ENCODE data around the gene FRG2B.

The FRG2B gene

DNA sequence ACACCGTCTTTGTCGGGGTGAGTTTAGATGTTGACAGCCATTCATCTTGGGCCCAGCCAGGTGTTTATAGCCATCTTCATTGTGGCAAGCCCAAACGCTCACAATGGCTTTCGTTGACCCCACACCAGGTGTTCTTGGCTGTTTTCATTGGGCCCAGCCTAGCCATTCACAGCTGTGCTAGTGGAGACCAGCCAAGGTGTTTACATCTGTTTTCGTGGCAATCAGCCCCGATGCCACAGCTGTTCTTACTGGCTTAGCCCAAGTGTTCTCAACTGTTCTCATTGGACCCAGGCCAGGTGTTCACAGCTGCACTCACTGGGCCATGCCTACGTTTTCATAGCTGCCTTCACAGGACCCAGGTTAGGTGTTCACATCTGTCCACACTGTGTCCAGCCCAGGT, 7.7 kb downstream of the FRG2B start:
- H3K23ac ChIP-seq (ENCODE audit: low read length in 2 of 2), result no peak overlapping the region
- H2BK15ac ChIP-seq (ENCODE audit: low read depth, poor library complexity, severe bottlenecking), result no peak overlapping the region
- no peak overlapping the region for H3K27ac ChIP-seq (ENCODE audit: low read length, poor library complexity, severe bottlenecking)
- no peak overlapping the region for H3K4ac ChIP-seq (ENCODE audit: low read depth in 1 of 2, low read length in 2 of 2)
- H2AFZ ChIP-seq (ENCODE audit: low read depth, low read length), result no peak overlapping the region
- H3K36me3 ChIP-seq (ENCODE audit: control insufficient read depth in 1 of 2, insufficient read depth in 2 of 2, low read depth in 1 of 2, low read length in 2 of 2), result no peaks in the 10 kb centered on the region
- H3K4me2 ChIP-seq (ENCODE audit: low read length, poor library complexity, severe bottlenecking), result no peak overlapping the region
- H4K8ac ChIP-seq (ENCODE audit: low read length), result no peak overlapping the region
- no peak overlapping the region for H2BK120ac ChIP-seq (ENCODE audit: low read depth, low read length)
- no peak overlapping the region for H2BK5ac ChIP-seq (ENCODE audit: low read depth, low read length, poor library complexity, severe bottlenecking)
- no peaks in the 10 kb centered on the region for H3K4me1 ChIP-seq (ENCODE audit: control insufficient read depth, insufficient read depth, low read depth, low read length)
- H4K91ac ChIP-seq (ENCODE audit: low read length), result no peak overlapping the region
- H3K9me3 ChIP-seq (ENCODE audit: control insufficient read depth, low read length), result no peaks in the 10 kb centered on the region
- no peak overlapping the region for H3K9ac ChIP-seq (ENCODE audit: low read length)
- H3K4me3 ChIP-seq (ENCODE audit: insufficient read depth in 1 of 2, low read depth in 1 of 2, low read length in 2 of 2), result no peak overlapping the region
- DNase-seq, result no peak
- no peaks in the 10 kb centered on the region for H3K79me1 ChIP-seq (replicated peaks; ENCODE audit: low read length, poor library complexity, severe bottlenecking)
- H3K18ac ChIP-seq (ENCODE audit: low read depth in 1 of 2, low read length in 2 of 2), result no peak overlapping the region
- H2AK5ac ChIP-seq (ENCODE audit: low read length, severe bottlenecking), result no peak overlapping the region
- H2BK12ac ChIP-seq (ENCODE audit: low read length in 2 of 2), result no peak overlapping the region
- 66% methylated on average over 7 of the region's 7 CpGs for WGBS
- no peak overlapping the region for H3K14ac ChIP-seq (ENCODE audit: low read length in 2 of 2)
- peaks cover 0 to 14% of the 10 kb centered on the region in 2 experiments for H3K27me3 ChIP-seq (ENCODE audit: control insufficient read depth in 1 of 2, insufficient read depth in 1 of 2, low read length in 2 of 2)

DNA sequence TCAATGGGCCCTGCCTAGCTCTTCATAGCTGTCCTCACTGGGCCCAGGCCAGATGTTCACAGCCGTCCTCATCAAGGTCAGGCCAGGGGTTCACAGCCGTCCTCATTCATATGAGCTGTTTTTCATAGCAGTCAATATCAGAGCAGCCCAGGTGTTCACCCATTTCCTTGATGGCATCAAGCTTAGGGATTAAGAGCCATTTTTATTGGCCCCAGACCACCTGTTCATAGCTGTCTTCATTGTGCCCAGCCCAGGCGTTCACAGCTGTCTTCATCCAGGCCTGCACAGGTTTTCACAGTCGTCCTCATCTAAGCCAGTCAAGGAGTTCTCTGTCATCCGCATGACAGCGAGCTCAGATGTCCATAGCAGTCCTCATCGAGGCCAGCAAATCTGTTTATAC, 9.4 kb downstream of the FRG2B start:
- no peaks in the 10 kb centered on the region for H3K36me3 ChIP-seq (ENCODE audit: control insufficient read depth in 1 of 2, insufficient read depth in 2 of 2, low read depth in 1 of 2, low read length in 2 of 2)
- no peaks in the 10 kb centered on the region for H3K79me1 ChIP-seq (replicated peaks; ENCODE audit: low read length, poor library complexity, severe bottlenecking)
- no peak overlapping the region for H3K14ac ChIP-seq (ENCODE audit: low read length in 2 of 2)
- H2BK12ac ChIP-seq (ENCODE audit: low read length in 2 of 2), result no peak overlapping the region
- DNase-seq, result no peak
- H3K9ac ChIP-seq (ENCODE audit: low read length), result no peak overlapping the region
- H3K4me3 ChIP-seq (ENCODE audit: insufficient read depth in 1 of 2, low read depth in 1 of 2, low read length in 2 of 2), result no peak overlapping the region
- H2BK5ac ChIP-seq (ENCODE audit: low read depth, low read length, poor library complexity, severe bottlenecking), result no peak overlapping the region
- WGBS, result 71% methylated on average over 7 of the region's 7 CpGs
- H3K4me2 ChIP-seq (ENCODE audit: low read length, poor library complexity, severe bottlenecking), result no peak overlapping the region
- H4K91ac ChIP-seq (ENCODE audit: low read length), result no peak overlapping the region
- no peak overlapping the region for H2BK15ac ChIP-seq (ENCODE audit: low read depth, poor library complexity, severe bottlenecking)
- H2BK120ac ChIP-seq (ENCODE audit: low read depth, low read length), result no peak overlapping the region
- H3K18ac ChIP-seq (ENCODE audit: low read depth in 1 of 2, low read length in 2 of 2), result no peak overlapping the region
- no peak overlapping the region for H3K23ac ChIP-seq (ENCODE audit: low read length in 2 of 2)
- H3K27ac ChIP-seq (ENCODE audit: low read length, poor library complexity, severe bottlenecking), result no peak overlapping the region
- H3K27me3 ChIP-seq (ENCODE audit: control insufficient read depth in 1 of 2, insufficient read depth in 1 of 2, low read length in 2 of 2), result peaks cover 0 to 25% of the 10 kb centered on the region in 2 experiments
- no peak overlapping the region for H2AK5ac ChIP-seq (ENCODE audit: low read length, severe bottlenecking)
- H3K4me1 ChIP-seq (ENCODE audit: control insufficient read depth, insufficient read depth, low read depth, low read length), result no peaks in the 10 kb centered on the region
- H3K4ac ChIP-seq (ENCODE audit: low read depth in 1 of 2, low read length in 2 of 2), result no peak overlapping the region
- no peaks in the 10 kb centered on the region for H3K9me3 ChIP-seq (ENCODE audit: control insufficient read depth, low read length)
- no peak overlapping the region for H2AFZ ChIP-seq (ENCODE audit: low read depth, low read length)
- no peak overlapping the region for H4K8ac ChIP-seq (ENCODE audit: low read length)

DNA sequence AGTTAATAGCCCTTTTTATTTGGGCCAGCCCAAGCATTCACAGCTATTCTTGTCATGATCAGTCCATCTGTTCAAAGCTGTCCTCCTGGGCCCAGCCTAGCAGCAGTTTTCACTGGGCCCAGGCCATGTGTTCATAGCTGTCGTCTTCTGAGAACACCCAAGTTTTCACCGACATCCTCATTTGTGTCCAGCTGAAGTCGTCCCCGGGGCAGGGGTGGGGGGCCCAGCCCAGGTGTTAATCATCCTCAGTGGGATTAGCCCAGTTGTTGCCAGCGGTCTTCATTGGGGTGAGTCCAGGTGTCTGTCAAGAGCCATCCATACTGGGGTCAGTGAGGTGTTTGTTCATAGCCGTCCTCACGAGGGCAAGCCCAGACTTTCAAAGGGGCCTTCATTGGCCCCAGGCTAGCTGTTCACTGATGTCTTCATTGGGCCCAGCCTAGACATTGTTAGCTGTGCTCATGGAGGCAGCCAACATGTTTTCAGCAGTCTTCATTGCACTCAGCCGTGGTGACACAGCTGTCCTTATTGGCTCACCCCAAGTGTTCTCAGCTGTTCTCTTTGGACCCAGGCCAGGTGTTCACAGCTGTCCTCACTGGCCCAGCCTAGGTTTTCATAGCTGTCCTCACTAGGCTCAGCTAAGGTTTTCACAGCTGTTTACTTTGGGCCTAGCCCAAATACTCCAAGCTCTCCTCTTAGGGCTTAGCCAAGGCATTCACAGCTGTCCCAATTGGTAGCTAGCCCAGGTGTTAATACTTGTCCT, 10.0 kb downstream of the FRG2B start:
- H2AK5ac ChIP-seq (ENCODE audit: low read length, severe bottlenecking), result no peak overlapping the region
- H3K4me2 ChIP-seq (ENCODE audit: low read length, poor library complexity, severe bottlenecking), result no peak overlapping the region
- no peak overlapping the region for H3K23ac ChIP-seq (ENCODE audit: low read length in 2 of 2)
- no peak overlapping the region for H3K14ac ChIP-seq (ENCODE audit: low read length in 2 of 2)
- H3K27ac ChIP-seq (ENCODE audit: low read length, poor library complexity, severe bottlenecking), result no peak overlapping the region
- no peak overlapping the region for H3K9ac ChIP-seq (ENCODE audit: low read length)
- no peak overlapping the region for H4K91ac ChIP-seq (ENCODE audit: low read length)
- no peak overlapping the region for H2BK120ac ChIP-seq (ENCODE audit: low read depth, low read length)
- H3K9me3 ChIP-seq (ENCODE audit: control insufficient read depth, low read length), result no peaks in the 10 kb centered on the region
- no peak overlapping the region for H3K18ac ChIP-seq (ENCODE audit: low read depth in 1 of 2, low read length in 2 of 2)
- no peaks in the 10 kb centered on the region for H3K79me1 ChIP-seq (replicated peaks; ENCODE audit: low read length, poor library complexity, severe bottlenecking)
- DNase-seq, result no peak
- no peak overlapping the region for H2BK15ac ChIP-seq (ENCODE audit: low read depth, poor library complexity, severe bottlenecking)
- no peak overlapping the region for H2BK5ac ChIP-seq (ENCODE audit: low read depth, low read length, poor library complexity, severe bottlenecking)
- H3K4me1 ChIP-seq (ENCODE audit: control insufficient read depth, insufficient read depth, low read depth, low read length), result no peaks in the 10 kb centered on the region
- peaks cover 0 to 25% of the 10 kb centered on the region in 2 experiments for H3K27me3 ChIP-seq (ENCODE audit: control insufficient read depth in 1 of 2, insufficient read depth in 1 of 2, low read length in 2 of 2)
- H3K36me3 ChIP-seq (ENCODE audit: control insufficient read depth in 1 of 2, insufficient read depth in 2 of 2, low read depth in 1 of 2, low read length in 2 of 2), result no peaks in the 10 kb centered on the region
- H2BK12ac ChIP-seq (ENCODE audit: low read length in 2 of 2), result no peak overlapping the region
- 86% methylated on average over 8 of the region's 8 CpGs for WGBS
- no peak overlapping the region for H3K4ac ChIP-seq (ENCODE audit: low read depth in 1 of 2, low read length in 2 of 2)
- H2AFZ ChIP-seq (ENCODE audit: low read depth, low read length), result no peak overlapping the region
- H3K4me3 ChIP-seq (ENCODE audit: insufficient read depth in 1 of 2, low read depth in 1 of 2, low read length in 2 of 2), result no peak overlapping the region
- H4K8ac ChIP-seq (ENCODE audit: low read length), result no peak overlapping the region

DNA sequence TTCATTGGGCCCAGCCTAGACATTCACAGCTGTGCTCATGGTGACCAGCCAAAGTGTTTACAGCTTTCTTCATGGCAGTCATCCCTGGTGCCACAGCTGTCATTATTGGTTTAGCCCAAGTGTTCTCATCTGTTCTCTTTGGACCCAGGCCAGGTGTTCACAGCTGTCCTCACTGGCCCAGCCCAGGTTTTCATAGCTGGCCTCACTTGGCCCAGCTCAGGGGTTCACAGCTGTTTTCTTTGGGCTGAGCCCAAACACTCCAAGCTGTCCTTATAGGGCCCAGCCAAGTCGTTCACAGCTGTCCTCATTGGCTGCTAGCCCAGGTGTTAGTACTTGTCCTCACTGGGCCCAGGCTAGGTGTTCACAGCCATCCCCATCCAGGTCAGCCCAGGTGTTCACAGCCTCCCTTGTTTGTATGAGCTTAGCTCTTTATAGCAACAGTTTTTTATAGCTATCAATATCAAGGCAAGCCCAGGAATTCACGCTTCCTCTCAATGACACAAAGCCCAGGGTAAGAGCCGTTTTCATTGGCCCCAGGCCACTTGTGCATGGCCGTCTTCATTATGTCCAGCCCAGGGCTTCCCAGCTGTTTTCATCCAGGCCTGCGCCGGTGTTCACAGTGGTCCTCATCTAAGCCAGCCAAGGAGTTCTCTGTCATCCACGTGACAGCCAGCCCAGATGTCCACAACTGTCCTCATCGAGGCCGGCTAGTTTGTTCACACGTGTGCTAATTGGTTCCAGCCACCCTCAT, 11.6 kb downstream of the FRG2B start:
- Histone ChIP-seq H3K4ac (ENCODE audit: low read depth in 1 of 2, low read length in 2 of 2) (no peak overlapping the region), H2BK12ac (ENCODE audit: low read length in 2 of 2) (no peak overlapping the region), H3K23ac (ENCODE audit: low read length in 2 of 2) (no peak overlapping the region), H2BK120ac (ENCODE audit: low read depth, low read length) (no peak overlapping the region), H3K9ac (ENCODE audit: low read length) (no peak overlapping the region), H3K9me3 (ENCODE audit: control insufficient read depth, low read length) (no peaks in the 10 kb centered on the region), H2AK5ac (ENCODE audit: low read length, severe bottlenecking) (no peak overlapping the region), H3K27me3 (ENCODE audit: control insufficient read depth in 1 of 2, insufficient read depth in 1 of 2, low read length in 2 of 2) (peaks cover 3 to 22% of the 10 kb centered on the region in 2 experiments), H3K18ac (ENCODE audit: low read depth in 1 of 2, low read length in 2 of 2) (no peak overlapping the region), H3K4me3 (ENCODE audit: insufficient read depth in 1 of 2, low read depth in 1 of 2, low read length in 2 of 2) (no peak overlapping the region), H3K36me3 (ENCODE audit: control insufficient read depth in 1 of 2, insufficient read depth in 2 of 2, low read depth in 1 of 2, low read length in 2 of 2) (no peaks in the 10 kb centered on the region), H3K79me1 (replicated peaks; ENCODE audit: low read length, poor library complexity, severe bottlenecking) (no peaks in the 10 kb centered on the region), H4K91ac (ENCODE audit: low read length) (no peak overlapping the region), H2BK5ac (ENCODE audit: low read depth, low read length, poor library complexity, severe bottlenecking) (no peak overlapping the region), H3K27ac (ENCODE audit: low read length, poor library complexity, severe bottlenecking) (no peak overlapping the region), H4K8ac (ENCODE audit: low read length) (no peak overlapping the region), H2BK15ac (ENCODE audit: low read depth, poor library complexity, severe bottlenecking) (no peak overlapping the region), H3K14ac (ENCODE audit: low read length in 2 of 2) (no peak overlapping the region), H3K4me1 (ENCODE audit: control insufficient read depth, insufficient read depth, low read depth, low read length) (no peaks in the 10 kb centered on the region), H3K4me2 (ENCODE audit: low read length, poor library complexity, severe bottlenecking) (no peak overlapping the region), H2AFZ (ENCODE audit: low read depth, low read length) (no peak overlapping the region)
- 80% methylated on average over 10 of the region's 10 CpGs for WGBS
- DNase-seq, result no peak

Measured in mesenchymal stem cell (in vitro differentiated cells and primary cell).